ENCODE data around the gene SPEF2.

Gene SPEF2

DNA sequence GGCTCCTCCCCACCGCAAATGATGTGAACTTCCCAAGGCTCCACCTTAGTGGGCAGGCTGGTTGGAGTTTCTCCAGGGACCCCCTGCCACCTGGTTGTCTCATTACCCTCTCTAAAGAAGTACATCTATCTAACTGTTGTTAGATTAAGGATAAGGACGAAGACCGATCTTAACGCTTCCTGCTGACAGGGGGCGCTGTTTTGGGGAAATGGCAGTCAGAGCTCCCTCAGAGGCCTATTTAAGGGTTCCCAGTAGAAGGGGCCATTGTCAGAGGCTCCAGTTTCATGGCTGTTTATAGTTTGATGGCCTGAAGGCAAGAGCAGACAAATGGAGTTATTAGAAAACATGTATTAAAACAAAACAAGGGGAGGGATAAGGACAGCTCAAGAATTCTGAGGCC is 100.1 kb downstream of the SPEF2 start:
- no peak for DNase-seq (ENCODE audit: low spot score)
- FAIRE-seq, result no peak

DNA sequence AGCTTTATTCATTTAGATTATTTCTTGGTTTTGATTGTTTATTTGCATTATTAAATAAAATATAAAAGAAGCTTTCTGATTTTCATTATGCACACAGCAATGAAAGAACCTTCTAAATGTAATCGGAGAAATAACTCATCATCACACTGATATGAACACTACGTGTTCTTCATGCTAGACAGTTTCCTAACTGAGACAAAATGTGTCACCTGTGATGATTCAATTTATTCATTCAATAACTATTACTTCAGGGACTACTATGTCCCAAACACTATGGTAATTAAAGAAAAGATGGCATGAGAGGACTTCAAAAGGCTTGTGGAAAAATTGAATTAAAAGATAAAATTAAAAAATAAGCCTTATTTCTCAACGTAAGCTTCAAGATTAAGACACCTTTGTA is 118.1 kb downstream of the SPEF2 start:
- no peak for FAIRE-seq
- DNase-seq (ENCODE audit: low spot score), result no peak

DNA sequence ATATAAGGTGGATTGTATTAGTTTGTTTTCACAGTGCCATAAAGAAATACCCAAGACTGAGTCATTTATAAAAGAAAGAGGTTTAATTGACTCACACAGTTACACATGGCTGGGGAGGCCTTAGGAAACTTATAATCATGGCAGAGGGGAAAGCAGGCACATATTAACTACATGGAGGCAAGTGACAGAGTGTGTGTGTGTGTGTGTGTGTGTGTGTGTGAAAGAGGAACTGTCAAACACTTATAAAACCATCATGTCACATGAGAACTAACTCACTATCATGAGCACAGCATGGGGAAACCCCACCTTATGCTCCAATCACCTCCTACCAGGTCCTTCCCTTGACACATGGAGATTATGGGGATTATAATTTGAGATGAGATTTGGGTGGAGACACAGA is 118.6 kb downstream of the SPEF2 start:
- no peak for FAIRE-seq

DNA sequence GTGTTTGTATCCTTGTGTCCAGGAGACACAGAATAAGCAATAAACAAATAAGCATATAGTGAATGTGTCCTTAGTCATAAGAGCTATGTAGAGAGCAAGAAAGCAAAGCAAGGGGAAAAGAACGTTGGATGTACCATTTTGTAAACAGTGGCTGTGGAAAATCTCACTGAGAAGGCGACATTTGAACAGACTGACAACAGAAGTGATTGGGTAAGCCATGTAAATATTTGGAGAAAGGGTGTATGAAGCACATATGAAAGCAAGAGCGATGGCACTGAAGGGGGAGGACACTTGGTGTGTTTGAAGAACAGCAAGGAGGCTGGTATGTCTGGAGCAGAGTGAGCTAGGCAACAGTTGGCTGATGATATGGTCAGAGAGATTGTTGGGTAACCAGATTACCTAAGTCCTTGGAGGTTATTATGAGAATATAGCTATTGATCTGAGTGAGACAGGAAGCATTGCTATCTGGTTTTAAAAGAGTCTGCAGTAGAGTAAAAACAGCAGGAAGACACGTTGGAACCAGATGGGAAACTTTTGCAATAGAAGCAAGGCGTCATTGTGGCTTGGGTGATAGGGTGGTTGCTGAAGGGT is 123.6 kb downstream of the SPEF2 start:
- DNase-seq (ENCODE audit: low spot score) (no peak), FAIRE-seq (no peak)

More for the DNA sequence above, 118.6 kb downstream of the SPEF2 start:
- DNase-seq (ENCODE audit: low spot score), result no peak

DNA sequence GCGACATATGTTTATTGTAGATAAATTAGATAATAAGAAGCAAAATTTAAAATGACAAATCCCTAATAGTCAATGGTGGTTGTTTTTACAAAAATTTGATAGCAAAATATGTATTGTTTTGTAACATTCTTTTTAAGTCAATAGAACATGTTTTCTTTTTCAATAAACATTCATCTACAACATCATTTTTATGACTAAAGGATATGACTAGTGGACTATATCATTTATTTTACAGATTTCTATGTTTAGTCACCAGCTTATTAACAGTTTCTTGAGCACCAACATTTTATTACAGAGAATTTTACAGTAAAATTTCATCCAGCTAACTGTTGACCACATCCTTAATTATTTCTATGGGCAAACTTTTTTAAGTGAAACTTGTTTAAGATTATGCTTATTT is 124.3 kb downstream of the SPEF2 start:
- no peak for FAIRE-seq
- no peak for DNase-seq (ENCODE audit: low spot score)

DNA sequence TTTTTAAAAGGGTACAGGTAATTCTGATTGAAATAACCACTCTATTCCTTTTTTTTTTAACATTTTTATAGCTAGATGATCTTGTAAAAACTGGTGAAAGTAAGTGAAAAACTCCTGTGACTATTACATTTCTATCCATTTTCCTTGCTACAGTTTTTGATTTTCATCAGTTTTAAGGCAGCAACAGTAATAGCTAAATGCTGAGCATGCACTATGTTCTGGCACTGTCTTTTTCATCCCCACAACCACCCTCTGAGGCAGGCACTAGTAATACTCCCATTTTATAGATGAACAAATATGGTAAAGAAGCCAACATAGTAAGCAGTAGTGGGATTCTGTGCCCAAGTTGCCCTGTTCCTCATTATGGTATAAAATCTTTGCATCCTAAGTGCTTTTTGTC is 126.0 kb downstream of the SPEF2 start:
- no peak for FAIRE-seq
- DNase-seq (ENCODE audit: low spot score), result no peak

DNA sequence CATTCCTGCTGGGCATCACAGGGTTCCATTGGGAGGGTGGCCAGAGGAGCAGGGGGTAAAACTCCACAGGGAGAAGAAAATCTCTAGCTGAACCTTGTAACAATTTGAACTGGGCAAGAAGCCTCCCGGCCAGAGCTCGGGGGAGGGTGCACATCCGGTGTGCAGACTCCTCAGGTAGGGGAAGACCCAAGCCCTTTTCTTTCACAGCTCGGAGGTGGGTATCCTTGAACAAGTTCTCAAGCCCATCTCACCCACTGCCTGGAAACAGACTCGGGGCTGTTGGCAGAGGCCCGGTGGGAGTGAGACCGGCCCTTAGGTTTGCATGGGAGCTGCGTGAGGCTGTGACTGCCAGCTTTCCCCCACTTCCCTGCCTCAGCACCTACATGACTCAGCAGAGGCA is 127.5 kb downstream of the SPEF2 start:
- FAIRE-seq, result no peak
- DNase-seq (ENCODE audit: low spot score), result no peak

DNA sequence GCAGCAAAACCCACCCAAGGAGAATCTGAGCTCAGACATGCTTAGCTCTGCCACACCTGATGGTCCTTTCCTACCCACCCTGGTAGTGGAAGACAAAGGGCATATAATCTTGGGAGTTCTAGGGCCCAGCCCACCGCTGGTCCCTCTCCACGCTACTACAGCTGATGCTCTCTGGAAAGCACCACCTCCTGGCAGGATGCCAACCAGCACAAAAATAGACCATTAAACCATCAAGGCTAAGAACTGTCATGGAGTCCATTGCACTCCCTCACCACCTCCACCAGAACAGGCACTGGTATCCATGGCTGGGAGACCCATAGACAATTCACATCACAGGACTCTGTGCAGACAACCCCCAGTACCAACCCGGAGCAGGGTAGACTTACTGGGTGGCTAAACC is 128.0 kb downstream of the SPEF2 start:
- FAIRE-seq (no peak), DNase-seq (ENCODE audit: low spot score) (no peak)

DNA sequence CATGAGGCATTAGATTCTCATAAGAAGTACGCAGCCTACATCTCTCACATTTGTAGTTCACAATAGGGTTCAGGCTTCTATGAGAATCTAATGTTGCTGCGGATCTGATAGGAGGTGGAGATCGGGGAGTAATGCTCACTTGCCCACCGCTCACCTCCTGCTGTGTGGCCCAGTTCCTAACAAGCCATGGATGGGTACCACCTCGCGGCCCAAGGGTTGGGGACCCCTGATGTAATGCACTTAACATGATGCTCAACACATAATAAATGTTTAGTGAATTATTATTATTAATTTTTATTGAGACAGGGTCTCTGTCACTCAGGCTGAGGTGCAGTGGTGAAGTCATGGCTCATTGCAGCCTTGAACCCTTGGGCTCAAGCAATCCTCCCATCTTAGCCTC is 134.3 kb downstream of the SPEF2 start:
- FAIRE-seq (no peak), DNase-seq (ENCODE audit: low spot score) (no peak)

DNA sequence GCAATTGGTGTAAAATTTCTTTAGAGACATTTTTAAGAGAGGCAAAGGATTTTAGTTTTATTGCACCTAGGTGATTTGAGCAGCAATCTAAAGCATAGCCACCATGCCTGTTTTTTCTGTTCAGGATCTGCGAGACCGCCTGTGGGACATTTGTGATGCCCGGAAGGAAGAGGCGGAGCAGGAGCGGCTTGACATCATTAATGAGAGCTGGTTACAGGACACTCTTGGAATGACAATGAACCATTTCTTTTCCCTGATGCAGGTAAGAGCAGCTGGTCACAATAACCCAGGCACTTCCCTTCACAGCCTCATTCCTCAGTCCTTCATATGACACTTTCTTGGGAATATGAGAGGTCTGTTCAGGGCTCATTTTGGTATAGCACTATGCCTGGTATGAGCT is 135.8 kb downstream of the SPEF2 start:
- FAIRE-seq (no peak), DNase-seq (ENCODE audit: low spot score) (no peak)

DNA sequence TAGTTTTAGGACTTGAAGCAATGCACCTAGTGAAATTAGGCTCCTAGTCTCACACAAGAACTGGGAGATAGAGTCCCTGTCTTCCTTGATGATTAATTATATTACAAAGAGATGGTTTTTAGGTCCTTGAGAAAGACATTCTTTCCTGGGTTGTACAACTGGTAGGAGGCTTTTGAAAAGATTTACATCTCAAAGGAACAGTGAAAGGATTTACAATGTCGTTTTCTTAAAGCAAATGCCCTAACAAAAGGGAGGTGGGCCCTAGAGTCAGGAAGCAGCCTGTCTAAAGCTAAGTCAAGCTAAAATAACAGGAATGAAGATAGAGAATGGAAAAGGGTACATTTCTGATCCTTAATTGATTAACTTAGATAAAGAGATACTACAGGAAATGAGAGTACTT is 136.8 kb downstream of the SPEF2 start:
- FAIRE-seq, result no peak
- no peak for DNase-seq (ENCODE audit: low spot score)

DNA sequence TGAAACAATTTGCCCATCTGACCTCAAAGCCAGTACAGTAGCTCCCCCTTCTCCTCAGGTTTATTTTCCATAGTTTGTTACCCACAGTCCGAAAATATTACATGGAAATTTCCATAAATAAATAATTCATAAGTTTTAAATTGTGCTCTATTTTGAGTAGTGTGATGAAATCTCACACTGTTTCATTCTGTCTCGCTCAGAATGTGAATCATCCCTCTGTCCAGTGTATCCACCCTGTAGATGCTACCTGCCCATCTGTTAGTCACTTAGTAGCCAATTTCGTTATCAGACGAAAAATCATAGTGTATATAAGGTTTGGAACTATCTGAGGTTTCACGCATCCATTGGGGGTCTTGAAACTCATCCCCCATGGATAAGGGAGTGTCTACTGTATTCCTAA is 138.3 kb downstream of the SPEF2 start:
- DNase-seq (ENCODE audit: low spot score), result no peak
- no peak for FAIRE-seq

DNA sequence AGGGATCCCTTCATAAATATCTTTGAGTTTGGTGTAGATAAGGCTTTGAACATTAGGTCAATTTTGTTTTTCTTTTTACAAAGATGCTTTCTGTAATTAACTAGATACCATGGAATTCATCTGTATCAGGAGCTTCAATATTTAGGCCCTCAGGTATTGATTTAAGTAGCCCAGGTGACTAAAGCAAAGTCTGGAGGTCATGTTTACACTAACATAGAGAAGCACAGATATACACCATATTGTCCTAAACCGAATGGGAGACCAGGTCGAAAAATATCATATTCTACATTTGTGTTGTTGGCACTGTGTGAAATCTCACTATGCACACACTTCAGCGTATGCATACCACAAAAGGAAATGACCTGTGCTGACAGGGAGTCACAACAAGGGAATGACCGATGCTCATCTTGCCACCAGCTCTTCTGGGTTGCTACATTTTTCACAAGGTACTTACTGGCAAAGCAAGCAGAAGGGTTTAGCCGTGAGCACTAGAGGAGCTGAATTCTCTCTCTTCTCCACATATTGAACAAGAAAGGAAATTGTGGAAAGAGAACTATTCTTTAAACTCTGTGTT is 140.6 kb downstream of the SPEF2 start:
- no peak for FAIRE-seq
- no peak for DNase-seq (ENCODE audit: low spot score)

DNA sequence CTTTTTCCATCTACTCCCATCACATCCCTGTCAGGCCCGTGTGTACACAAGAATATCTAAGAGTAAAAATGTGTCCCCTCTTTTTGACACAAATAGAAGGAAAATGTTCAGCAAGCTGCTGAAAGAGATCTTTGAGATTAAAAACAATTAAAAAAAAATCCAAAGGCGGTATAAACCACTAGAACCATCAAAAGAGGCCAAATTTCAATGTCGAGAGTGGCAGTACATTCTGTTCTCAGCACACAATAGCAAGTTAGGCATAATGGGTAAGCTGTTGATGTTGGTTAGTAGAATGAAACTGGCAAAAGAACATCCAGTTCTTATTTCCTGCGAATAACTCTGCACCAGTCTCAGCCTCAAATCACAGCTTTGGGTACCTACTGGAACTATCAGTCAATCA is 143.9 kb downstream of the SPEF2 start:
- FAIRE-seq, result no peak
- no peak for DNase-seq (ENCODE audit: low spot score)

DNA sequence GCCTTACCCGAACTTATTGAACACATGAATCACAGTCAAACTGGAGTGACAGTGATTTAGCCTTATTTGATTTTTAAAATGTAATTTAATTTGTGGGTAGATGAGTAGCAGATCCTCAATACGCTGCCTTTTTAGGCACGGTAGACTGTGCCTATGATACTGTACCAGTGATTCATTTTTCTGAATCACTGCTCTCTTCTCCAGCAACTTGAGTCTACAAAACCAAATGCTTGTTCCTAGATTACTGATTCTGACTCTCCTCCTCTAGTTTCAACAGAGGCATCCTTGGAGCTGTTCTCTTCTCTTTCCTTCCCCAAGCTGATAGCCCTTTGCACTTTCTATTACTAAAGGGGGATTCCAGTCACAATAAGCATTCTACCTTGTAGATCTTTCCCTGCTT is 144.7 kb downstream of the SPEF2 start:
- FAIRE-seq, result no peak
- DNase-seq (ENCODE audit: low spot score), result no peak

DNA sequence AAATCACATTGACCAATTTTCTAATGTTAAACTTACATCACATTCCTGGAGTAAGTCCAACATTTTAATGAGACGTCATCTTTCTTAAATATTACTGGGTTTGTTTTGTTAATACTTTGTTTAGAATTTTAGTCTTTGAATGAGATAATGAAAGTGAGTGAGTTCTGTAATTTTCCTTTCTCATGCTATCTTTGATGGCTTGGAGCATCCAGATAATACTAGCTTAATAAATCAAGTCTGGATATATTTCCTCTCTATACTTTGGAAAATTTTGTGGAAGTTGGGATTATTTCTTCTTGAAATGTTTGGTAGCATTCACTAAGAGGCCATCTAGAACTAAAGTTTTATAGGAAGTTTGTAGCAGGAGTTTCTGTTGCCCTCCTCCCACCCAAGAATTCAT is 148.3 kb downstream of the SPEF2 start:
- FAIRE-seq (peak; percentile 8), DNase-seq (ENCODE audit: low spot score) (no peak)

DNA sequence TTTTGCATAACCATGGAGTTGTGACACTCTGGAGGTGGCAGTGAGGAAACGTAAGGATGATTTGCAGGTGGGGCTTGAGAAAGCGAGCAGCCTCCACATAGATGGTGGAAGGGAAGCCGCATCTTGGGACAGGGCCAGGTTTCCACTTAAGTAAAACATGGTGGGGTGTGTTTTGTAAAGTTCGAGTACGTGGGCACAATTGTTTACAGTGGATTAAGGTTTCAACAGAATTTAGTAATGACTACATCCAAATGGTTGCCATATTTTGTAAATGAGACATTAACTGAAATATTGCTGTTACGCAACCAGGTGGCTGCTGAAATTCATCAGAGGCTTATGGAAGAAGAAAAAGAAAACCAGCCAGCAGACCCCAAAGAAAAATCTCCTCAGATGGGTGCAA is 153.6 kb downstream of the SPEF2 start:
- DNase-seq (ENCODE audit: low spot score) (no peak), FAIRE-seq (no peak)

DNA sequence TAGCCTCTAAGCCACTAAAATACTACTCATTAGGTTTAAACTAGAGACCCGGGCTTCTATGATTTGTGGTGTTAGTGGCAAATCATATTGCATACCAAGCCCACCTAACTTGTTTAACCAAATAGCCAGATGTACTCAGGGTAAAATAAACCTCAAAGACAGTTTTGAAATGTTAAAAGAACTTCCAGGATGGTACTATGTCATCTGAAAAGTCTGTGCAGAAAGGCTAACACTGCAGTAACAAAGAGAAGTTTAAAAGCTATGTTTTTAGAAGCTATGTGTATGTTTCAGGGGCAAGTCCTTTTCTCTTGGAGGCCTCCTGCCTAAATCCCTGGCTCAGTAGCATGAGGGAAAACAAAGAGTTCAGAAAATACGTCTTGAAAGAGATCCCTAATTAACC is 154.2 kb downstream of the SPEF2 start:
- FAIRE-seq, result no peak

DNA sequence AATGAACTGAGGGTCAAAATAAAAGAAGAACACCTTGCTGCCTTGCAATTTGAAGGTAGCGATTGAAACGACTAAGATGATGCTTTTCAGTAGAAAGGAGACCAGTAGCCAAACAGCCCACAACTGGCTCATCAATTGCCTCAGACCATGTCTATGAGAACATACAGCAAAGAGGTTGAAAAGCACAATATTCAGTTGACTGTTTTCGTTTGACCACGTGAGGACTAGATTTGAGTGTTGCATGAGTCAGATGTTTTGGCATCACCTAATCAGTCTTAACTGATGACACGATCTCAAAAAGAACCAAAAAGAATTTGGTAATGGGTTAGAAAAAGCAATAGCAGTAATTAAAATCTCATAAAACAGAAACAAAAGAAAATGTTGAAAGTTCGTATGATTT is 156.3 kb downstream of the SPEF2 start:
- DNase-seq (ENCODE audit: low spot score), result no peak
- FAIRE-seq, result no peak

More for the DNA sequence above, 154.2 kb downstream of the SPEF2 start:
- DNase-seq (ENCODE audit: low spot score), result no peak

DNA sequence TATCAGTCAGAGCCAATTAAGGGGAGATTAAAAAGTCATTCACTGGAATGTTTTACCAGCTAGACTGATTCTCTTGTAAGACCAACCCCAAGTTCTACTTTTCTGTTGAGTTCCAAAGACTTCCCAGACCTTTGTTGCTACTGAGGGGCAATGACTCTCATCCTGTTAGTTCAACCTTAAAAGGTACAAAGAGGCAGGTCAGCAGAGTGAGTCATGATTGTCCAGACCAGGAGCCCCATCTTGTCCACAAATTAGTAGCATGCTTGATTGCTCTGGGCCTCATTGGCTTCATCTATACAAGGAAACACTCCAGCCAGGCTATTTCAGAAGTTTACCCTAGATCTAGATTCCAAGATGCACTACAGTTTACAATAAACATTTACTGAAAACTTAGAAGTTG is 159.1 kb downstream of the SPEF2 start:
- peak; percentile 76 for FAIRE-seq

DNA sequence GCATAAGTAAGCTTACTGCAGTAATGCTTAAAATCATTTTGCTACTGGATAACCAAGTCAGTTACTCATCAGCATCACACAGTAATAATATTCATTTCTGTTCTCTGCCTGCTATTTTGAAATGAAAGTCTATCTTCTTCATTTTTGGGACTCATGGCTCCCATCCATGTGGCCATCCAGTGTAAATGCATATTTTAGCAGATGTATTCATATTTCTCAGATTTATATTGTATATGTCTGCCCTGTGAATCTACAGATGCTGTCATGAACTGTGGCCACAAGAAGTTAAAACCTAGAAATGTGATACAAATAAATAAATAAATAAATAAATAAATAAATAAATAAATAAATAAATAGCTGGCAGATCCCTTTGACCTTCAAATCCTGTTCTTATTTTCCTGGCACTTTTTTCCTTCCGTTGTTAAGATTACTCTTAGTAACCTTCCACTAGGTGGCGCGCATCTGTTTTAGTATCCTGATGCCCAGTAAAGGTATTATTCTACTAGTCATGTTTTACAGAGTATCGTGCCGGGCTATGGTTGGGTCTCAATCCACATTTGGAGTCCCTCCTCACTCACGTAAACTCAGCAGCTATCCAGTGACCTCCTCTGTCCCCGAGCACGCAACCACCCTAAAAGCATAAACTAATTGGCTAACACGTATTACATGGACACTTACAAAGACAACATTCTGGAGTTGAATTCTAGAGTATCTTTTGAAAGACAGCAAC is 159.9 kb downstream of the SPEF2 start:
- DNase-seq (ENCODE audit: low spot score), result peak; percentile 59
- FAIRE-seq, result peak; percentile 86

More for the DNA sequence above, 159.1 kb downstream of the SPEF2 start:
- peak; percentile 51 for DNase-seq (ENCODE audit: low spot score)

DNA sequence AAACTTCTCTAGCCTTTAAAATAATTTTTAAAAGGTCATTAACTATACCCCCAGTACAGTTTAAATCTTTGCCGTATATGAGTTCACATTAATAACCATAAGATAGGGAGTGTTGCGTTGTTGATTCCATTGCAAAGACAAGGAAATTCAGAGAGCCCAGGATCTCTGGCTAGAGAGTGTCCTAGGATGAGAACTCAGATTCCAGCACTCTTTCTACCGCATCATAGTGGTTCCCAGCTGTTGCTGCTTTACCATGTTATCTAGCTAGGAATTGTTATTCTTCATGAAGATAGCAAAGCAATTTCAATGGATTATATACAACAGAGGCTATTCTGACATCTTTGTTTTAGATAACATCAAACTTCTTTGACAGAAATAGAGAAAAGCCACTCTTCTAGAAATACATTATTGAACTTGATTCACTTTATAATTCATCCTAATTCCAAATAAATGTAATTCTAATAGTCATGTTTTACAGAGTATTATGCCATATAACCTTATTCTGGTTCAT is 160.7 kb downstream of the SPEF2 start:
- DNase-seq (ENCODE audit: low spot score) (no peak), FAIRE-seq (no peak)

DNA sequence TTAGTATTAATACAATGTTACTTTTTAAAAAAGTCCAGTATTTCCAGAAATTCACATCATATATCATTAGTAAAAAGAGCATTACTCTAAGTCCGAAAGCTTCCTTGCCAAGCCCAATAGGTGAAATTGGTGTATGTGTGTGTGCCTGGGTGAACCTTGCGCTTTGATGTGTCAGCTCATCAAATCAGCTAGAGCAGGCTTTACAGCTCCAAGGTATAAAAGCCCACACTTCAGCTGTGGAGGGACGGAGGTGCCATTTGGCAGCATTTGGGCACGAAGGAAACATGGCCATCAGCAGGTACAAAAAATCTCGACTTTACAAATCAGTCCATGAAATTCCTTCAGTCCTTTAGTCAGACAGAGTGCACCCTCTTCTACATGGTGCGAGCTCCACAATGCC is 162.6 kb downstream of the SPEF2 start:
- FAIRE-seq (no peak), DNase-seq (ENCODE audit: low spot score) (no peak)

Data from RCC 7860 (cell line).